ENCODE measurements around the gene ENAH. TPM values are rescaled to one million over a fixed set of nuclear protein-coding genes. Genes with fewer than 3 reads are reported as not detected.

ENAH gene
- polyA plus RNA-seq, 1 of the 3 experiments (the other 2 are of a cell fraction): 48.9 TPM

DNA sequence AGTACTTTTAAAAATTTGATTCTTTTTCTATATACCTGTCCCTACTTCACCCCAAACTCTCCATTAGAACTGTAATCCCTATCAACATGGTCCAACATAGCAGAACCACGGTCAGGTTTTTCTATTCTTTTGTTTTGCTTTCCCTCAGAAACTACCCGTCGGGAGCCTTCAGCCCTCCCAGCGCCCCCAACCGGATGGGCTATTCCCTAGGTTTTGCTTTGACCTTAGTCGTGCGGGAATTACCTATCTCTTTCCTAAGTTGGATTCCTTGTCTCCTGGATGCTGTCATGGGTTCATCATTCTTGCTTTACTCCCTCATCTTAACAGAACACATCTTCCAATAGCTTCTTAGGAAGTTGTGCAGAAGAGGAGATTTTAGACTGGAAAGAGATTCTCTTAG lies 127.5 kb downstream of the ENAH start:
- no peaks in the 10 kb centered on the region for H3K9me3 ChIP-seq
- H3K79me2 ChIP-seq (ENCODE audit: insufficient read depth): peaks cover 95% of the 10 kb centered on the region
- 98% methylated on average over 7 of the region's 7 CpGs for WGBS (ENCODE audit: low lambda C conversion rate)
- peaks cover 0 to 2% of the 10 kb centered on the region in 2 experiments; a peak in 2 of 4 replicates for H3K4me1 ChIP-seq (ENCODE audit: control insufficient read depth in 1 of 2, insufficient read depth in 2 of 2, low read depth in 1 of 2, low read length in 1 of 2)
- POLR2A ChIA-PET: no interaction called here
- H3K27me3 ChIP-seq (ENCODE audit: insufficient read depth): no peaks in the 10 kb centered on the region
- H3K27ac ChIP-seq (ENCODE audit: low read depth in 2 of 2, low read length in 1 of 2): no peak overlapping the region
- peaks cover 19% of the 10 kb centered on the region for H3F3A ChIP-seq (replicated peaks; ENCODE audit: insufficient read depth)
- H3K36me3 ChIP-seq (replicated peaks in 1 of 2; ENCODE audit: control insufficient read depth in 1 of 2, insufficient read depth in 2 of 2, low read length in 1 of 2): peaks cover 61 to 66% of the 10 kb centered on the region in 2 experiments
- H3K9me2 ChIP-seq: no peaks in the 10 kb centered on the region
- H2AFZ ChIP-seq (ENCODE audit: low read depth): no peak overlapping the region
- H3K4me2 ChIP-seq: no peak overlapping the region
- CTCF ChIA-PET: interaction anchor here (1.0 to 1.6 kb wide), 3 partner anchors 21 to 450 kb away, joined by 3 to 4 read pairs (median 3); no protein-coding TSS in a partner anchor
- no peak overlapping the region for H3K9ac ChIP-seq
- TF ChIP-seq POLR2AphosphoS5 (IDR thresholded peaks at IDR 0.05; ENCODE audit: low read depth, low read length): no peak
- no peak for TF ChIP-seq RCOR1 (IDR thresholded peaks at IDR 0.05; ENCODE audit: low read length)
- TF ChIP-seq RAD21 (IDR thresholded peaks at IDR 0.05; ENCODE audit: low read length): no peak
- TF ChIP-seq, protein P1, sequence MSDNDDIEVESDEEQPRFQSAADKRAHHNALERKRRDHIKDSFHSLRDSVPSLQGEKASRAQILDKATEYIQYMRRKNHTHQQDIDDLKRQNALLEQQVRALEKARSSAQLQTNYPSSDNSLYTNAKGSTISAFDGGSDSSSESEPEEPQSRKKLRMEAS (IDR thresholded peaks at IDR 0.05; ENCODE audit: low read depth): no peak
- TF ChIP-seq, protein P2, sequence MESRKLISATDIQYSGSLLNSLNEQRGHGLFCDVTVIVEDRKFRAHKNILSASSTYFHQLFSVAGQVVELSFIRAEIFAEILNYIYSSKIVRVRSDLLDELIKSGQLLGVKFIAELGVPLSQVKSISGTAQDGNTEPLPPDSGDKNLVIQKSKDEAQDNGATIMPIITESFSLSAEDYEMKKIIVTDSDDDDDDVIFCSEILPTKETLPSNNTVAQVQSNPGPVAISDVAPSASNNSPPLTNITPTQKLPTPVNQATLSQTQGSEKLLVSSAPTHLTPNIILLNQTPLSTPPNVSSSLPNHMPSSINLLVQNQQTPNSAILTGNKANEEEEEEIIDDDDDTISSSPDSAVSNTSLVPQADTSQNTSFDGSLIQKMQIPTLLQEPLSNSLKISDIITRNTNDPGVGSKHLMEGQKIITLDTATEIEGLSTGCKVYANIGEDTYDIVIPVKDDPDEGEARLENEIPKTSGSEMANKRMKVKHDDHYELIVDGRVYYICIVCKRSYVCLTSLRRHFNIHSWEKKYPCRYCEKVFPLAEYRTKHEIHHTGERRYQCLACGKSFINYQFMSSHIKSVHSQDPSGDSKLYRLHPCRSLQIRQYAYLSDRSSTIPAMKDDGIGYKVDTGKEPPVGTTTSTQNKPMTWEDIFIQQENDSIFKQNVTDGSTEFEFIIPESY (IDR thresholded peaks at IDR 0.05; ENCODE audit: borderline replicate concordance, low read depth): no peak
- TF ChIP-seq FOXM1 (IDR thresholded peaks at IDR 0.05; ENCODE audit: low read depth): no peak
- TF ChIP-seq MXI1 (IDR thresholded peaks at IDR 0.05; ENCODE audit: low read depth, low read length): no peak
- no peak for TF ChIP-seq TAF1 (IDR thresholded peaks at IDR 0.05; ENCODE audit: borderline replicate concordance, low read depth, low read length)
- no peak for TF ChIP-seq NRF1 (IDR thresholded peaks at IDR 0.05; ENCODE audit: low read depth, low read length)
- no peak for TF ChIP-seq TEAD4 (IDR thresholded peaks at IDR 0.05; ENCODE audit: borderline replicate concordance, insufficient read depth)
- TF ChIP-seq GABPA (IDR thresholded peaks at IDR 0.05; ENCODE audit: low read depth): no peak
- no peak for TF ChIP-seq EZH2phosphoT487 (IDR thresholded peaks at IDR 0.05; ENCODE audit: borderline replicate concordance, low read depth)
- TF ChIP-seq SIN3A (IDR thresholded peaks at IDR 0.05; ENCODE audit: borderline replicate concordance, low read depth, low read length): no peak
- TF ChIP-seq, protein P3, sequence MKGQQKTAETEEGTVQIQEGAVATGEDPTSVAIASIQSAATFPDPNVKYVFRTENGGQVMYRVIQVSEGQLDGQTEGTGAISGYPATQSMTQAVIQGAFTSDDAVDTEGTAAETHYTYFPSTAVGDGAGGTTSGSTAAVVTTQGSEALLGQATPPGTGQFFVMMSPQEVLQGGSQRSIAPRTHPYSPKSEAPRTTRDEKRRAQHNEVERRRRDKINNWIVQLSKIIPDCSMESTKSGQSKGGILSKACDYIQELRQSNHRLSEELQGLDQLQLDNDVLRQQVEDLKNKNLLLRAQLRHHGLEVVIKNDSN (IDR thresholded peaks at IDR 0.05; ENCODE audit: borderline replicate concordance, low read depth): no peak
- H4K20me1 ChIP-seq (ENCODE audit: insufficient read depth): peaks cover 10% of the 10 kb centered on the region; the same call in 1 of the 2 replicates
- no peak for DNase-seq
- H3K4me3 ChIP-seq (ENCODE audit: low read depth in 2 of 2, low read length in 1 of 2): no peak overlapping the region

DNA sequence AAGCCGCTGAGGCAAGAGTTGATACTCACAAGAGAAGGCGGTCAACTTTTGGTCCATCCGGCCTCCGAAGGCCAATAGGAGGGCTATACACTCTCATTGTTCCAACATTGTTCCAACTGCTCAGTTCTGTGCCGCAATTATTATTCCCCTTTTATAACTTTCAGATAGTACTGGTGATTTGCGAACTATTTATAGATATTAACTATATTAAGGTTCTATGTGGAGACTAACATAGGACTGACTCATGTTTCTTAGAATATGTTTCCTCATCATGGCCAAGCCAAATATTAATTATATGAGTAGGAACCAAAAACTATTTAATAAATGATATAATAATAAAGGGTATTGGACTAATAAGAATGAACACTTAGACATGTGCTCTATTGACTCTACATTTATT lies 128.4 kb downstream of the ENAH start:
- Histone ChIP-seq H3K9ac (no peak overlapping the region), H3F3A (replicated peaks; ENCODE audit: insufficient read depth) (peaks cover 20% of the 10 kb centered on the region), H3K27ac (ENCODE audit: low read depth in 2 of 2, low read length in 1 of 2) (no peak overlapping the region), H3K4me2 (no peak overlapping the region), H3K27me3 (ENCODE audit: insufficient read depth) (no peaks in the 10 kb centered on the region), H3K79me2 (ENCODE audit: insufficient read depth) (peaks cover 94% of the 10 kb centered on the region), H3K9me3 (no peaks in the 10 kb centered on the region), H3K4me3 (ENCODE audit: low read depth in 2 of 2, low read length in 1 of 2) (no peak overlapping the region), H2AFZ (ENCODE audit: low read depth) (no peak overlapping the region), H3K36me3 (replicated peaks in 1 of 2; ENCODE audit: control insufficient read depth in 1 of 2, insufficient read depth in 2 of 2, low read length in 1 of 2) (peaks cover 54 to 58% of the 10 kb centered on the region in 2 experiments), H3K9me2 (no peaks in the 10 kb centered on the region), H4K20me1 (ENCODE audit: insufficient read depth) (peaks cover 12% of the 10 kb centered on the region; the same call in 1 of the 2 replicates), H3K4me1 (ENCODE audit: control insufficient read depth in 1 of 2, insufficient read depth in 2 of 2, low read depth in 1 of 2, low read length in 1 of 2) (peaks cover 0 to 2% of the 10 kb centered on the region in 2 experiments; a peak in 2 of 4 replicates)
- no peak for DNase-seq
- ChIA-PET POLR2A (no interaction called here), CTCF (interaction anchor here (1.0 to 1.1 kb wide), 2 partner anchors 50 to 114 kb away, joined by 3 read pairs; no protein-coding TSS in a partner anchor)
- TF ChIP-seq, protein P4, sequence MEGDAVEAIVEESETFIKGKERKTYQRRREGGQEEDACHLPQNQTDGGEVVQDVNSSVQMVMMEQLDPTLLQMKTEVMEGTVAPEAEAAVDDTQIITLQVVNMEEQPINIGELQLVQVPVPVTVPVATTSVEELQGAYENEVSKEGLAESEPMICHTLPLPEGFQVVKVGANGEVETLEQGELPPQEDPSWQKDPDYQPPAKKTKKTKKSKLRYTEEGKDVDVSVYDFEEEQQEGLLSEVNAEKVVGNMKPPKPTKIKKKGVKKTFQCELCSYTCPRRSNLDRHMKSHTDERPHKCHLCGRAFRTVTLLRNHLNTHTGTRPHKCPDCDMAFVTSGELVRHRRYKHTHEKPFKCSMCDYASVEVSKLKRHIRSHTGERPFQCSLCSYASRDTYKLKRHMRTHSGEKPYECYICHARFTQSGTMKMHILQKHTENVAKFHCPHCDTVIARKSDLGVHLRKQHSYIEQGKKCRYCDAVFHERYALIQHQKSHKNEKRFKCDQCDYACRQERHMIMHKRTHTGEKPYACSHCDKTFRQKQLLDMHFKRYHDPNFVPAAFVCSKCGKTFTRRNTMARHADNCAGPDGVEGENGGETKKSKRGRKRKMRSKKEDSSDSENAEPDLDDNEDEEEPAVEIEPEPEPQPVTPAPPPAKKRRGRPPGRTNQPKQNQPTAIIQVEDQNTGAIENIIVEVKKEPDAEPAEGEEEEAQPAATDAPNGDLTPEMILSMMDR (IDR thresholded peaks at IDR 0.05): no peak
- TF ChIP-seq RAD21 (IDR thresholded peaks at IDR 0.05; ENCODE audit: low read length) (no peak), NRF1 (IDR thresholded peaks at IDR 0.05; ENCODE audit: low read depth, low read length) (no peak), TCF12 (IDR thresholded peaks at IDR 0.05) (no peak), JUND (IDR thresholded peaks at IDR 0.05) (no peak), RFX5 (IDR thresholded peaks at IDR 0.05; ENCODE audit: low read length) (no peak), ELF1 (IDR thresholded peaks at IDR 0.05) (no peak)
- TF ChIP-seq, protein P1 (IDR thresholded peaks at IDR 0.05; ENCODE audit: low read depth): no peak
- TF ChIP-seq, protein P3 (IDR thresholded peaks at IDR 0.05; ENCODE audit: borderline replicate concordance, low read depth): no peak
- 98% methylated on average over 6 of the region's 6 CpGs for WGBS (ENCODE audit: low lambda C conversion rate)
